GM23248 (cell line): Measurements from ENCODE around the gene IL1RAPL1. TPM values are rescaled to one million over a fixed set of nuclear protein-coding genes. Genes with fewer than 3 reads are reported as not detected.

Experiments used
- DNase-seq: peaks from one replicate; pipeline ENCODE4 v3.0.0-alpha.2; 2015
- H2AFZ ChIP-seq: fragments of 200-600 bp; sonication (generic); 2 replicates; pipeline ENCODE4 v1.6.1; 2016; ENCODE audit warnings: antibody characterized with exemption
- H3F3A ChIP-seq: fragments of 200-600 bp; sonication (generic); 2 replicates; pipeline ENCODE4 v1.6.1; 2016; ENCODE audit warnings: mild to moderate bottlenecking, antibody characterized with exemption, mixed run types; ENCODE audit not compliant: insufficient read depth
- H3K27ac ChIP-seq: fragments of 200-600 bp; sonication (generic); 2 replicates; pipeline ENCODE4 v1.5.1; 2016; ENCODE audit warnings: mild to moderate bottlenecking
- H3K27me3 ChIP-seq: fragments of 200-600 bp; sonication (generic); replicated peaks from 2 replicates; pipeline ENCODE4 v1.6.1; 2016; ENCODE audit warnings: mild to moderate bottlenecking; ENCODE audit not compliant: insufficient read depth
- H3K36me3 ChIP-seq: fragments of 200-600 bp; sonication (generic); 2 replicates; pipeline ENCODE4 v1.6.1; 2016; ENCODE audit warnings: low read depth, mild to moderate bottlenecking
- H3K4me1 ChIP-seq: fragments of 200-600 bp; sonication (generic); 2 replicates; pipeline ENCODE4 v1.6.1; 2016; ENCODE audit warnings: mild to moderate bottlenecking; ENCODE audit not compliant: insufficient read depth
- H3K4me2 ChIP-seq: fragments of 200-600 bp; sonication (generic); one replicate; pipeline ENCODE4 v1.6.1; 2016; ENCODE audit warnings: mild to moderate bottlenecking; ENCODE audit not compliant: unreplicated experiment
- H3K4me3 ChIP-seq: fragments of 200-600 bp; sonication (generic); 2 replicates; pipeline ENCODE4 v1.5.1; 2016; ENCODE audit warnings: mild to moderate bottlenecking
- H3K79me2 ChIP-seq: fragments of 200-600 bp; sonication (generic); 2 replicates; pipeline ENCODE4 v1.6.1; 2016; ENCODE audit warnings: mild to moderate bottlenecking; ENCODE audit not compliant: insufficient read depth
- H3K9ac ChIP-seq: fragments of 200-600 bp; sonication (generic); 2 replicates; pipeline ENCODE4 v1.6.1; 2016; ENCODE audit warnings: mild to moderate bottlenecking
- H3K9me2 ChIP-seq: fragments of 200-600 bp; sonication (generic); 2 replicates; pipeline ENCODE4 v1.6.1; 2016; ENCODE audit warnings: mixed run types, mild to moderate bottlenecking, moderate library complexity; ENCODE audit not compliant: insufficient read depth
- H3K9me3 ChIP-seq: fragments of 200-600 bp; sonication (generic); one replicate; pipeline ENCODE4 v1.6.1; 2017; ENCODE audit warnings: low read depth
- H4K20me1 ChIP-seq: fragments of 200-600 bp; sonication (generic); 2 replicates; pipeline ENCODE4 v1.6.0; 2016; ENCODE audit not compliant: insufficient read depth
- EZH2 ChIP-seq: fragments of 200-600 bp; sonication (generic); IDR thresholded peaks from 2 replicates; pipeline ENCODE4 v1.6.1; 2018; ENCODE audit warnings: antibody characterized with exemption, mild to moderate bottlenecking; ENCODE audit not compliant: insufficient read depth, poor library complexity, severe bottlenecking
- EZH2phosphoT487 ChIP-seq: fragments of 200-600 bp; sonication (generic); IDR thresholded peaks from 2 replicates; pipeline ENCODE4 v1.6.1; 2018; ENCODE audit warnings: antibody characterized with exemption, moderate library complexity, mild to moderate bottlenecking, low read depth; ENCODE audit not compliant: insufficient read depth
- WGBS, 2 experiments: methylation state at CpG; one replicate each; pipeline ENCODE4 v1.1.6; 2015 to 2017; ENCODE audit warnings: low lambda C conversion rate in 2 of 2, low coverage in 1 of 2; ENCODE audit errors: missing lambda C conversion rate in 2 of 2; 5-methylcytosine and 5-hydroxymethylcytosine counted together
- in situ Hi-C: fragments of 300-500 bp; cut with MboI; formaldehyde crosslinking; loops from 2 replicates; pipeline ENCODE4 v1.15.0; 2020
- polyA plus RNA-seq: library from polyadenylated mRNA; unstranded; fragments of >200 nt; fragmentation: Nextera tagmentation; extraction: Ambion mirVana; gene quantifications from 2 replicates; pipeline ENCODE4 v1.2.1, GENCODE V29; 2016
- total RNA-seq: library from RNA; depleted of rRNA; stranded (reverse); fragments of >200 nt; shearing (Covaris generic); gene quantifications from 2 replicates; pipeline ENCODE4 v1.2.3, GENCODE V29; 2014

IL1RAPL1 gene
- total and polyA plus RNA-seq, 2 experiments from 2014 or later = not detected

- Histone ChIP-seq H3K4me1 (no peaks in the 10 kb centered on the region), H3K79me2 (no peaks in the 10 kb centered on the region), H3K9me2 (no peaks in the 10 kb centered on the region), H3K27me3 (no peaks in the 10 kb centered on the region), H3K27ac (no peak overlapping the region), H3K9ac (no peak overlapping the region), H4K20me1 (no peaks in the 10 kb centered on the region), H3K4me3 (no peak overlapping the region), H3K4me2 (no peak overlapping the region), H3K36me3 (no peaks in the 10 kb centered on the region), H3K9me3 (no peaks in the 10 kb centered on the region), H3F3A (no peaks in the 10 kb centered on the region), H2AFZ (no peak overlapping the region)
- 11 to 20% methylated on average over 1 of the region's 1 CpG for whole genome bisulfite sequencing, 2 experiments
- DNase-seq = no peak
- in situ Hi-C loops = no loop called here
- no peak for TF ChIP-seq EZH2phosphoT487
- no peak for TF ChIP-seq EZH2
These were observed 801.3 kb downstream of the IL1RAPL1 start for GRCh38 chrX:29388509-29388908.

GRCh38 chrX:29397506-29397905 lies 810.3 kb downstream of the IL1RAPL1 start:
- H3K4me3 ChIP-seq = no peak overlapping the region
- H3K27me3 ChIP-seq = no peaks in the 10 kb centered on the region
- DNase-seq = peak; percentile 1
- H3K9me3 ChIP-seq = no peaks in the 10 kb centered on the region
- no peak overlapping the region for H3K27ac ChIP-seq
- H2AFZ ChIP-seq = no peak overlapping the region
- in situ Hi-C loops = no loop called here
- H3K9ac ChIP-seq = no peak overlapping the region
- no peaks in the 10 kb centered on the region for H3F3A ChIP-seq
- H3K9me2 ChIP-seq = no peaks in the 10 kb centered on the region
- no peak for TF ChIP-seq EZH2phosphoT487
- no peak for TF ChIP-seq EZH2
- no peaks in the 10 kb centered on the region for H3K36me3 ChIP-seq
- H3K4me1 ChIP-seq = no peaks in the 10 kb centered on the region
- H4K20me1 ChIP-seq = no peaks in the 10 kb centered on the region
- no peaks in the 10 kb centered on the region for H3K79me2 ChIP-seq
- H3K4me2 ChIP-seq = no peak overlapping the region

- Histone ChIP-seq H3K9ac (no peak overlapping the region), H3K4me1 (no peaks in the 10 kb centered on the region), H3K9me3 (no peaks in the 10 kb centered on the region), H3K9me2 (no peaks in the 10 kb centered on the region), H3K27me3 (no peaks in the 10 kb centered on the region), H3K4me3 (no peak overlapping the region), H3K79me2 (no peaks in the 10 kb centered on the region), H3K36me3 (no peaks in the 10 kb centered on the region), H3F3A (no peaks in the 10 kb centered on the region), H2AFZ (no peak overlapping the region), H3K4me2 (no peak overlapping the region), H3K27ac (no peak overlapping the region), H4K20me1 (no peaks in the 10 kb centered on the region)
- in situ Hi-C loops = no loop called here
- WGBS, 2 experiments = 23 to 33% methylated on average over 4 of the region's 4 CpGs
- DNase-seq = no peak
- TF ChIP-seq EZH2phosphoT487 (no peak), EZH2 (no peak)
These were observed 820.1 kb downstream of the IL1RAPL1 start for GRCh38 chrX:29407357-29407756.

GRCh38 chrX:29419774-29420553 lies 832.7 kb downstream of the IL1RAPL1 start:
- no peak overlapping the region for H3K4me3 ChIP-seq
- H3F3A ChIP-seq = no peaks in the 10 kb centered on the region
- no peak for DNase-seq
- H3K9ac ChIP-seq = no peak overlapping the region
- no peaks in the 10 kb centered on the region for H3K36me3 ChIP-seq
- H3K9me3 ChIP-seq = no peaks in the 10 kb centered on the region
- no peaks in the 10 kb centered on the region for H3K27me3 ChIP-seq
- H4K20me1 ChIP-seq = no peaks in the 10 kb centered on the region
- H2AFZ ChIP-seq = no peak overlapping the region
- no peaks in the 10 kb centered on the region for H3K4me1 ChIP-seq
- in situ Hi-C loops = no loop called here
- no peaks in the 10 kb centered on the region for H3K79me2 ChIP-seq
- TF ChIP-seq EZH2 (no peak), EZH2phosphoT487 (no peak)
- no peaks in the 10 kb centered on the region for H3K9me2 ChIP-seq
- no peak overlapping the region for H3K4me2 ChIP-seq
- 10 to 11% methylated on average over 2 of the region's 2 CpGs for WGBS, 2 experiments
- no peak overlapping the region for H3K27ac ChIP-seq
